OCI-M2 (cell line): Measurements from ENCODE around the gene PTPRQ.

Experiments
- DNase-seq: peaks from one replicate; lab custom pipeline; 2025; ENCODE audit not compliant: unreplicated experiment; lab: John Stamatoyannopoulos, UW

The PTPRQ gene

GRCh38 chr12:80717856-80718255, 273.8 kb downstream of the PTPRQ start:
- DNase-seq, result no peak

GRCh38 chr12:80720516-80720915, 276.5 kb downstream of the PTPRQ start:
- DNase-seq, result no peak

GRCh38 chr12:80721326-80721725, 277.3 kb downstream of the PTPRQ start:
- no peak for DNase-seq
